Smooth muscle cell (in vitro differentiated cells): ENCODE measurements around the gene CCDC144A. TPM values are rescaled to one million over a fixed set of nuclear protein-coding genes. Genes with fewer than 3 reads are reported as not detected.
"Not testable (repeated sequence)": the region's sequence is repeated elsewhere in the genome, so short reads cannot be mapped to it uniquely, and the experiment has no call there.

Experiments used
- DNase-seq: peaks from one replicate; lab custom pipeline; 2025; ENCODE audit not compliant: unreplicated experiment; lab: John Stamatoyannopoulos, UW
- H2AFZ ChIP-seq: fragments of 200-600 bp; sonication (generic); 2 replicates; pipeline ENCODE4 v1.6.0; 2016; ENCODE audit warnings: antibody characterized with exemption, low read depth, mild to moderate bottlenecking
- H3F3A ChIP-seq: fragments of 200-600 bp; sonication (generic); 2 replicates; pipeline ENCODE4 v1.6.0; 2017; ENCODE audit warnings: antibody characterized with exemption, low read depth
- H3K27ac ChIP-seq: fragments of 200-600 bp; sonication (generic); 2 replicates; pipeline ENCODE4 v1.5.1; 2016; ENCODE audit warnings: low read depth, mild to moderate bottlenecking
- H3K27me3 ChIP-seq: fragments of 200-600 bp; sonication (generic); 2 replicates; pipeline ENCODE4 v1.6.1; 2016; ENCODE audit warnings: low read depth, mild to moderate bottlenecking
- H3K36me3 ChIP-seq: fragments of 200-600 bp; sonication (generic); 2 replicates; pipeline ENCODE4 v1.5.1; 2016; ENCODE audit warnings: low read depth
- H3K4me1 ChIP-seq: fragments of 200-600 bp; sonication (generic); 2 replicates; pipeline ENCODE4 v1.5.1; 2016; ENCODE audit warnings: low read depth
- H3K4me2 ChIP-seq: fragments of 200-600 bp; sonication (generic); 2 replicates; pipeline ENCODE4 v1.6.0; 2016; ENCODE audit warnings: mild to moderate bottlenecking
- H3K4me3 ChIP-seq: fragments of 200-600 bp; sonication (generic); 2 replicates; pipeline ENCODE4 v1.5.1; 2016; ENCODE audit warnings: mild to moderate bottlenecking
- H3K79me2 ChIP-seq: fragments of 200-600 bp; sonication (generic); 2 replicates; pipeline ENCODE4 v1.6.0; 2016; ENCODE audit warnings: low read depth, mild to moderate bottlenecking
- H3K9ac ChIP-seq: fragments of 200-600 bp; sonication (generic); 2 replicates; pipeline ENCODE4 v1.6.0; 2016; ENCODE audit warnings: low read depth
- H3K9me3 ChIP-seq: fragments of 200-600 bp; sonication (generic); replicated peaks from 2 replicates; pipeline ENCODE4 v1.5.1; 2016; ENCODE audit warnings: low read depth
- H4K20me1 ChIP-seq: fragments of 200-600 bp; sonication (generic); 2 replicates; pipeline ENCODE4 v1.6.0; 2016; ENCODE audit warnings: low read depth
- WGBS: methylation state at CpG from one replicate; pipeline ENCODE4 v1.1.7; 2016; ENCODE audit warnings: low lambda C conversion rate; 5-methylcytosine and 5-hydroxymethylcytosine counted together
- polyA plus RNA-seq: library from polyadenylated mRNA; unstranded; fragments of >200 nt; fragmentation: Nextera tagmentation; extraction: Ambion mirVana; gene quantifications from 2 replicates; pipeline ENCODE4 v1.2.1, GENCODE V29; 2016
- small RNA-seq: library from RNA; depleted of rRNA; stranded (forward); fragments of <200 nt; gene quantifications from one replicate; pipeline ENCODE3, GENCODE V24; 2014
- total RNA-seq: library from RNA; depleted of rRNA; stranded (reverse); fragments of >200 nt; gene quantifications from 2 replicates; pipeline ENCODE4 v1.2.3, GENCODE V29; 2014
- TF ChIP-seq, protein P1 (sequence below): fragments of 200-600 bp; sonication (generic); IDR thresholded peaks from 2 replicates; pipeline ENCODE4 v1.5.1; 2017; ENCODE audit warnings: borderline replicate concordance, mild to moderate bottlenecking, antibody characterized with exemption; ENCODE audit not compliant: insufficient read depth, poor library complexity, severe bottlenecking

The CCDC144A gene
- total and polyA plus RNA-seq, 2 experiments from 2014 or later: 0.19 to 1.6 TPM

DNA sequence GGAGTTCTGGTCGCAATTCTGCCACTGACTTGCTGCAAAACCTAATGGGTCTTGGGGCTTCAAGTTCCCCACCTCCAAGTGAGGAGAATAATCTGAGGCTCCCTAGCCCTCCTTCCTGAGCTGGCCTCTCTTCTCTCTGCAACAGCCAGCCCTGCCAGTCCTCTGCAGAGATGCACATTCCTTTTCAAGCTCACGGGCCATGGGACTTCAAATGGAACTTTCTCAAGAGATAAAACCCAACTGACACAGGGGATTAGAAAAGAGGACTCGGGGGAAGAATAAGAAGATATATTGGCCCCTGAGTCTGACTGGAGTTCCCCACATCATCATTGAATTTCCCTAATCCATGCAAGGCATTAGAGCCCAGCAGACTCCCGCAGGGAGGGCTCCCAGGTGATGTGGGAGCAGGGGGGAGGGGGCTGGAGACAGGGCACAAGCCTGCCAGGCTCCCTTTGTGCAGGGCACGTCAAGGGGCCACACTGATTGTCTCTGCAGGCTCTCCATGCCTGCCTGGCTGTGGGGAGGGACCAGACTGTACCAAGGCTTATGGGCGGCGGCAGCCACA is 131.0 kb downstream of the CCDC144A start:
- H3K9ac ChIP-seq: no peak overlapping the region
- H3K79me2 ChIP-seq: no peaks in the 10 kb centered on the region
- TF ChIP-seq, protein P1, sequence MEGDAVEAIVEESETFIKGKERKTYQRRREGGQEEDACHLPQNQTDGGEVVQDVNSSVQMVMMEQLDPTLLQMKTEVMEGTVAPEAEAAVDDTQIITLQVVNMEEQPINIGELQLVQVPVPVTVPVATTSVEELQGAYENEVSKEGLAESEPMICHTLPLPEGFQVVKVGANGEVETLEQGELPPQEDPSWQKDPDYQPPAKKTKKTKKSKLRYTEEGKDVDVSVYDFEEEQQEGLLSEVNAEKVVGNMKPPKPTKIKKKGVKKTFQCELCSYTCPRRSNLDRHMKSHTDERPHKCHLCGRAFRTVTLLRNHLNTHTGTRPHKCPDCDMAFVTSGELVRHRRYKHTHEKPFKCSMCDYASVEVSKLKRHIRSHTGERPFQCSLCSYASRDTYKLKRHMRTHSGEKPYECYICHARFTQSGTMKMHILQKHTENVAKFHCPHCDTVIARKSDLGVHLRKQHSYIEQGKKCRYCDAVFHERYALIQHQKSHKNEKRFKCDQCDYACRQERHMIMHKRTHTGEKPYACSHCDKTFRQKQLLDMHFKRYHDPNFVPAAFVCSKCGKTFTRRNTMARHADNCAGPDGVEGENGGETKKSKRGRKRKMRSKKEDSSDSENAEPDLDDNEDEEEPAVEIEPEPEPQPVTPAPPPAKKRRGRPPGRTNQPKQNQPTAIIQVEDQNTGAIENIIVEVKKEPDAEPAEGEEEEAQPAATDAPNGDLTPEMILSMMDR: no peak
- no peak overlapping the region for H3K4me3 ChIP-seq
- no peaks in the 10 kb centered on the region for H3K36me3 ChIP-seq
- no peak overlapping the region for H2AFZ ChIP-seq
- no peaks in the 10 kb centered on the region for H3K27me3 ChIP-seq
- 67% methylated on average over 7 of the region's 7 CpGs for WGBS
- no peak overlapping the region for H3K27ac ChIP-seq
- no peaks in the 10 kb centered on the region for H3K4me1 ChIP-seq
- H3K4me2 ChIP-seq: no peak overlapping the region
- H4K20me1 ChIP-seq: no peaks in the 10 kb centered on the region
- DNase-seq: no peak
- no peaks in the 10 kb centered on the region for H3K9me3 ChIP-seq
- no peaks in the 10 kb centered on the region for H3F3A ChIP-seq

GRCh38 chr17:16822133-16822532 is 132.1 kb downstream of the CCDC144A start:
- H3K79me2 ChIP-seq, H3K9ac ChIP-seq, H3K27ac ChIP-seq, H4K20me1 ChIP-seq, H3K27me3 ChIP-seq, H3F3A ChIP-seq, H3K4me2 ChIP-seq, H3K4me1 ChIP-seq, H3K9me3 ChIP-seq, H3K4me3 ChIP-seq, H3K36me3 ChIP-seq, H2AFZ ChIP-seq, DNase-seq: not testable (repeated sequence)
- WGBS: 90% methylated on average over 17 of the region's 17 CpGs

DNA sequence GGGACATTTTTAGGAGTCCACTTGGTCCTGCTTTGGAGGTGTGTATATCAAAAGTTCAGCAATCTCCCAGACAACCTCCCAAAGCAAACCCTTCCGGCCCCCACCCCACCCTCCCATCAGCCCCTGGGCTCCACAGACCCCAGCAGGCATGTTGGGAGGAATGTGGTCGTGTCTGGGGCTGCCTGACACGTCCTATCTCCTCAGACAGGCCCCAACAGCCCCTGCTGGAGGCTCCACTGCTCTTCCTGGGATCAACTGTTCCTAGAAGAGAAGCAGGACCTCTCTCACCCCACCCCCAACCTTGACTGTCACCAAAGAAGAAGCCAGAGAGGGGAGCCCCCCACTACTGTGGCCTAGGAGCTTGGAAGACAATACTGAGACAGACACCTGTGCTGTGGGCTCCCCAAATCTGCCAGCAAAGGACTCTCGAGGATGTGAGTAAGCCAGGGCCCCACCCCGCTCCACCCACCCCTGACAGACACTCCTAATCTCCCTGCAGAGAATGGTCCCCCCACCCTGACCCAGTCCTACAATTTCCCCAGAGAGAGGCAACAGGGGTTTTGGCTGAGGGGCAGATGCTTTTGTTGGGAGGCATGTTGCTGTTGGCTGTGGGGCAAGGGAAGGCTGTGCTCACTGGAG is 133.8 kb downstream of the CCDC144A start:
- not testable (repeated sequence) for H3K27ac ChIP-seq, H3K9ac ChIP-seq, H3K36me3 ChIP-seq, H3K27me3 ChIP-seq, H3K79me2 ChIP-seq, H4K20me1 ChIP-seq, H3K9me3 ChIP-seq, H3K4me3 ChIP-seq, H3K4me1 ChIP-seq, H3F3A ChIP-seq, H3K4me2 ChIP-seq, H2AFZ ChIP-seq, DNase-seq
- WGBS: 67% methylated on average over 1 of the region's 5 CpGs

Small RNAs within 50 kb of the gene (small RNA-seq; reads per million reads assigned to genes)
- gene AC022596.1: not detected
- gene RNU6-405P: not detected

Other genes starting within 250 kb of the CCDC144A start
- 0.76 and 2.7 TPM in 2 replicates for gene LRRC75A, start 198.0 kb upstream of the CCDC144A start, total RNA-seq
- 0.70 and 2.2 TPM in 2 replicates for gene LRRC75A, start 198.0 kb upstream of the CCDC144A start, polyA plus RNA-seq
- gene ZNF287, start 121.0 kb upstream of the CCDC144A start, total RNA-seq: 12.2 and 17.7 TPM in 2 replicates
- 24.6 and 25.8 TPM in 2 replicates for gene ZNF287, start 121.0 kb upstream of the CCDC144A start, polyA plus RNA-seq
- 12.8 and 13.0 TPM in 2 replicates for gene ZNF624, start 36.4 kb upstream of the CCDC144A start, total RNA-seq
- gene ZNF624, start 36.4 kb upstream of the CCDC144A start, polyA plus RNA-seq: 3.3 and 3.6 TPM in 2 replicates